Activated naive CD8-positive, alpha-beta T cell treated with anti-CD3 and anti-CD28 coated beads for 36 hours (primary cell): Measurements from ENCODE around the gene ARL8B. TPM values are rescaled to one million over a fixed set of nuclear protein-coding genes. Genes with fewer than 3 reads are reported as not detected.
"Not testable (repeated sequence)": the region's sequence is repeated elsewhere in the genome, so short reads cannot be mapped to it uniquely, and the experiment has no call there.

ENCODE experiments used
- DNase-seq: peaks from one replicate; pipeline ENCODE4 v3.0.0; 2021
- H3K27ac Mint-ChIP-seq: one replicate; pipeline ENCODE4 v1.8.0; 2022; ENCODE audit warnings: mild to moderate bottlenecking, moderate library complexity, mixed read lengths
- H3K27me3 Mint-ChIP-seq: one replicate; pipeline ENCODE4 v1.8.0; 2022; ENCODE audit warnings: mild to moderate bottlenecking, mixed read lengths
- H3K36me3 Mint-ChIP-seq: one replicate; pipeline ENCODE4 v1.8.0; 2021; ENCODE audit warnings: mild to moderate bottlenecking, mixed read lengths
- H3K4me1 Mint-ChIP-seq: one replicate; pipeline ENCODE4 v1.8.0; 2021; ENCODE audit warnings: mixed read lengths
- H3K4me3 Mint-ChIP-seq: one replicate; pipeline ENCODE4 v1.8.0; 2022; ENCODE audit warnings: mild to moderate bottlenecking, moderate library complexity, mixed read lengths
- H3K9me3 Mint-ChIP-seq: one replicate; pipeline ENCODE4 v1.8.0; 2022; ENCODE audit warnings: mixed read lengths
- total RNA-seq, 2 experiments: library from RNA; stranded (reverse); gene quantifications; one replicate each; pipeline ENCODE4 v1.2.3, GENCODE V29; 2021

Gene ARL8B
- total RNA-seq, 2 experiments from 2014 or later = 52.7 to 56.3 TPM

DNA sequence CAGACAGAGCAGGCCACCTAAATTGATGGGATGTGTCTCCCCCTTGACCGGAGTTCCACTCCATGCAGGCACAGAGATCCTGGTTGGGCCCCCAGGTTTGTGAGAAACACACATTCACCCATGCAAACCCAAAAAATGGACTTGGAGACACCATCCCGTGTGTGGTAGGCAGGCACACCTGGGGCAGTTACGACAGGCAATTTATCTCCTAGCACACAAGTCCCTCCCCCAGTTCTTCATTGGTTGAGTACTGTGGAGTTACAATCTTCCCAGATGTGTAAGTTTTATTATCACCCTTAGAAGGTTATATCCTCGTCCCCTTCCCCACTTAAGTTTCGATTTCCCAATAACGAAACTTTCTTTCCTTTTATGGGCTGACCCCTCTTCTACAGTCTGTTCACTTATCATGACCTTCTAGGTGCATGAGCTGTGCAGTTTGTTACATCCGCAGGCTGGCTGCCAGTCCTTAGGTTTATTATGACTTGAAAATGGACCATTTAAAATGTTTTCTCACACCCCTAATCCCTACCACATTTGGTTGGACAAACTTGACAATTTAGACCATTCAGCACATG is 27.3 kb downstream of the ARL8B start:
- Mint-ChIP-seq H3K4me3 (no peak overlapping the region), H3K36me3 (peaks cover 80% of the 10 kb centered on the region), H3K27me3 (no peaks in the 10 kb centered on the region), H3K4me1 (peaks cover 36% of the 10 kb centered on the region), H3K9me3 (peaks cover 26% of the 10 kb centered on the region), H3K27ac (no peak overlapping the region)
- DNase-seq = no peak

- H3K9me3 Mint-ChIP-seq = peaks cover 10% of the 10 kb centered on the region
- H3K27ac Mint-ChIP-seq = no peak overlapping the region
- peaks cover 63% of the 10 kb centered on the region for H3K36me3 Mint-ChIP-seq
- H3K27me3 Mint-ChIP-seq = no peaks in the 10 kb centered on the region
- DNase-seq = no peak
- peaks cover 44% of the 10 kb centered on the region for H3K4me1 Mint-ChIP-seq
- no peak overlapping the region for H3K4me3 Mint-ChIP-seq
Observed at GRCh38 chr3:5151586-5151985, 29.5 kb downstream of the ARL8B start.

DNA sequence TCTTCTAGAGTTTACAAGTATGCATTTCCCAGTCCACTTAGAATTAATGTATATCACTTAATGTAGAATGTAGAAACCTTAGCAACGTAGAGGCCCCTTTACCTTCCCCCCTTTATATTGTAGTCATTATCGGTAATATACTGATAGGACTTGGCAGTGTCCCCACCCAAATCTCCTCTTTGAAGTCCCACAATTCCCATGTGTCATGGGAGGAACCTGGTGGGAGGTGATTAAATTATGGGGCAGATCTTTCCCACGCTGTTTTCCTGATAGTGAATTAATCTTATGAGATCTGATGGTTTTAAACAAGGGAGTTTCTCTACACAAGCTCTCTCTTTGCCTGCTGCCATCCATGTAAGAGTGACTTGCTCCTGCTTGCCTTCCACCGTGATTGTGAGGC is 31.0 kb downstream of the ARL8B start:
- H3K27ac Mint-ChIP-seq = no peak overlapping the region
- H3K4me3 Mint-ChIP-seq = no peak overlapping the region
- H3K9me3 Mint-ChIP-seq = peaks cover 2% of the 10 kb centered on the region
- H3K27me3 Mint-ChIP-seq = no peaks in the 10 kb centered on the region
- peaks cover 56% of the 10 kb centered on the region for H3K36me3 Mint-ChIP-seq
- DNase-seq = no peak
- peaks cover 44% of the 10 kb centered on the region for H3K4me1 Mint-ChIP-seq

DNA sequence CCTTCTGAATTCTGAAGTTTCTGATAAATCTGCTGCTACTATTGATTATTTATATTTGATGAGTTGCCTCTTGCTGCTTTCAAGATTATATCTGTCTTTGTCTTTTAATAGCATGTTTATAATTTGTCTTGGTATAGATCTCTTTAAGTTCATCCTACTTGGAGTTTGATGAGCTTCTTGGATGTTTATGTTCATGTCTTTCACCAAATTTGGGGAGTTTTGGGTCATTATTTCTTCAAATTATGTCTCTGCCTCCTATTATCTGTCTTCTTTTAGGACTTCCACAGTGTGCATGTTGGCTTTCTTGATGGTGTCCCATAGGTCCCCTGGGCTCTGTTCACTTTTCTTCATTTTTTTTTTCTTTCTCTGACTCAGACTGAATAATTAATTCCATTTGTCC is 33.1 kb downstream of the ARL8B start:
- H3K4me1 Mint-ChIP-seq = peaks cover 41% of the 10 kb centered on the region
- peaks cover 2% of the 10 kb centered on the region for H3K9me3 Mint-ChIP-seq
- no peak for DNase-seq
- H3K27me3 Mint-ChIP-seq = no peaks in the 10 kb centered on the region
- H3K36me3 Mint-ChIP-seq = peaks cover 43% of the 10 kb centered on the region
- H3K27ac Mint-ChIP-seq = no peak overlapping the region
- H3K4me3 Mint-ChIP-seq = no peak overlapping the region

GRCh38 chr3:5160321-5160720 is 38.2 kb downstream of the ARL8B start:
- Mint-ChIP-seq H3K4me1 (peaks cover 52% of the 10 kb centered on the region), H3K4me3 (no peak overlapping the region), H3K36me3 (peaks cover 13% of the 10 kb centered on the region), H3K9me3 (no peaks in the 10 kb centered on the region), H3K27me3 (no peaks in the 10 kb centered on the region), H3K27ac (peak overlapping the region; percentile 34)
- DNase-seq = no peak

GRCh38 chr3:5160940-5161858 is 39.1 kb downstream of the ARL8B start:
- Mint-ChIP-seq H3K9me3 (no peaks in the 10 kb centered on the region), H3K36me3 (peaks cover 16% of the 10 kb centered on the region), H3K4me3 (no peak overlapping the region), H3K4me1 (peaks cover 51% of the 10 kb centered on the region), H3K27me3 (no peaks in the 10 kb centered on the region), H3K27ac (no peak overlapping the region)
- DNase-seq = no peak

- Mint-ChIP-seq H3K36me3 (peaks cover 18% of the 10 kb centered on the region), H3K4me1 (peaks cover 56% of the 10 kb centered on the region), H3K9me3 (no peaks in the 10 kb centered on the region), H3K27me3 (no peaks in the 10 kb centered on the region), H3K27ac (no peak overlapping the region), H3K4me3 (no peak overlapping the region)
- DNase-seq = no peak
Observed at GRCh38 chr3:5162102-5162501, 40.0 kb downstream of the ARL8B start.

- H3K9me3 Mint-ChIP-seq = no peaks in the 10 kb centered on the region
- H3K4me1 Mint-ChIP-seq = peaks cover 60% of the 10 kb centered on the region
- H3K27me3 Mint-ChIP-seq = no peaks in the 10 kb centered on the region
- H3K4me3 Mint-ChIP-seq = no peak overlapping the region
- H3K27ac Mint-ChIP-seq = no peak overlapping the region
- no peak for DNase-seq
- H3K36me3 Mint-ChIP-seq = peaks cover 11% of the 10 kb centered on the region
Observed at GRCh38 chr3:5165698-5166097, 43.6 kb downstream of the ARL8B start.

- no peak overlapping the region for H3K4me3 Mint-ChIP-seq
- H3K27me3 Mint-ChIP-seq = no peaks in the 10 kb centered on the region
- no peak overlapping the region for H3K27ac Mint-ChIP-seq
- no peak for DNase-seq
- H3K4me1 Mint-ChIP-seq = peaks cover 50% of the 10 kb centered on the region
- no peaks in the 10 kb centered on the region for H3K9me3 Mint-ChIP-seq
- H3K36me3 Mint-ChIP-seq = peaks cover 11% of the 10 kb centered on the region
Observed at GRCh38 chr3:5166846-5167245, 44.8 kb downstream of the ARL8B start.

- H3K4me3 Mint-ChIP-seq = no peak overlapping the region
- H3K4me1 Mint-ChIP-seq = peaks cover 45% of the 10 kb centered on the region
- H3K9me3 Mint-ChIP-seq = no peaks in the 10 kb centered on the region
- no peak overlapping the region for H3K27ac Mint-ChIP-seq
- H3K36me3 Mint-ChIP-seq = peaks cover 16% of the 10 kb centered on the region
- H3K27me3 Mint-ChIP-seq = no peaks in the 10 kb centered on the region
- DNase-seq = no peak
Observed at GRCh38 chr3:5168110-5168509, 46.0 kb downstream of the ARL8B start.

- Mint-ChIP-seq H3K9me3 (no peaks in the 10 kb centered on the region), H3K27me3 (no peaks in the 10 kb centered on the region), H3K4me1 (peaks cover 34% of the 10 kb centered on the region), H3K27ac (no peak overlapping the region), H3K36me3 (peaks cover 16% of the 10 kb centered on the region), H3K4me3 (no peak overlapping the region)
- DNase-seq = no peak
Observed at GRCh38 chr3:5169807-5170206, 47.7 kb downstream of the ARL8B start.

DNA sequence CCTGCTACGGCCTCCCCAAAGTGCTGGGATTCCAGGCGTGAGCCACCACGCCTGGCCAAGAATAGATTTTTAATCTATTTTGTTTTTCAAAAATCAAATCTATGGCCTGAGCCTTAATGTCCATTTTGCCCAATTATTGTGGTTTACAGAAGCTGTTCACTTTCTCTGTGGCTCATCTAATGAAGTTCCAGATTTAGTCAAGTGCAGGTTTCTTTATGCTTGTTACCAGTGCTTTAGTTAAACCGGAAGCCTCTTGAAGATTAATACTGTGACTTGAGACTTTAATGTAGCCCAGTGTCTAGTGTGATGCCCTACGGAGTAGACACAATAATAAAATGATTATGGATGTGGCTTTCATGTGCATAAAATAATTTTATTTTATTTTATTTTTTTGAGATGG is 48.9 kb downstream of the ARL8B start:
- Mint-ChIP-seq H3K27me3 (no peaks in the 10 kb centered on the region), H3K4me3 (no peak overlapping the region), H3K27ac (no peak overlapping the region), H3K4me1 (peaks cover 25% of the 10 kb centered on the region), H3K9me3 (no peaks in the 10 kb centered on the region), H3K36me3 (peaks cover 15% of the 10 kb centered on the region)
- DNase-seq = no peak

- peaks cover 20% of the 10 kb centered on the region for H3K4me1 Mint-ChIP-seq
- no peak overlapping the region for H3K4me3 Mint-ChIP-seq
- DNase-seq = no peak
- H3K9me3 Mint-ChIP-seq = no peaks in the 10 kb centered on the region
- no peaks in the 10 kb centered on the region for H3K27me3 Mint-ChIP-seq
- H3K36me3 Mint-ChIP-seq = peaks cover 11% of the 10 kb centered on the region
- no peak overlapping the region for H3K27ac Mint-ChIP-seq
Observed at GRCh38 chr3:5172018-5172417, 49.9 kb downstream of the ARL8B start.

GRCh38 chr3:5179036-5179435 is 56.9 kb downstream of the ARL8B start:
- not testable (repeated sequence) for DNase-seq, H3K4me1 Mint-ChIP-seq, H3K4me3 Mint-ChIP-seq, H3K9me3 Mint-ChIP-seq, H3K27me3 Mint-ChIP-seq
- Mint-ChIP-seq H3K36me3 (peaks cover 25% of the 10 kb centered on the region), H3K27ac (peak overlapping the region; percentile 48)

- no peak overlapping the region for H3K27ac Mint-ChIP-seq
- no peak for DNase-seq
- no peaks in the 10 kb centered on the region for H3K9me3 Mint-ChIP-seq
- H3K27me3 Mint-ChIP-seq = no peaks in the 10 kb centered on the region
- no peak overlapping the region for H3K4me3 Mint-ChIP-seq
- H3K36me3 Mint-ChIP-seq = peaks cover 25% of the 10 kb centered on the region
- H3K4me1 Mint-ChIP-seq = peaks cover 17% of the 10 kb centered on the region
Observed at GRCh38 chr3:5181469-5182141, 59.5 kb downstream of the ARL8B start.
